Activated naive CD8-positive, alpha-beta T cell (primary cell): ENCODE results near the gene FBLN2.

Experiments
- H3K27ac Mint-ChIP-seq: one replicate; pipeline ENCODE4 v1.8.0; 2021; ENCODE audit warnings: mixed read lengths
- H3K27me3 Mint-ChIP-seq: one replicate; pipeline ENCODE4 v1.8.0; 2021; ENCODE audit warnings: mixed read lengths
- H3K36me3 Mint-ChIP-seq: one replicate; pipeline ENCODE4 v1.8.0; 2021; ENCODE audit warnings: mixed read lengths
- H3K4me1 Mint-ChIP-seq: one replicate; pipeline ENCODE4 v1.8.0; 2021; ENCODE audit warnings: low read depth, mixed read lengths
- H3K4me3 Mint-ChIP-seq: one replicate; pipeline ENCODE4 v1.8.0; 2021; ENCODE audit warnings: mild to moderate bottlenecking, mixed read lengths
- H3K9me3 Mint-ChIP-seq: one replicate; pipeline ENCODE4 v1.8.0; 2021; ENCODE audit warnings: low read depth, mixed read lengths

The FBLN2 gene

DNA sequence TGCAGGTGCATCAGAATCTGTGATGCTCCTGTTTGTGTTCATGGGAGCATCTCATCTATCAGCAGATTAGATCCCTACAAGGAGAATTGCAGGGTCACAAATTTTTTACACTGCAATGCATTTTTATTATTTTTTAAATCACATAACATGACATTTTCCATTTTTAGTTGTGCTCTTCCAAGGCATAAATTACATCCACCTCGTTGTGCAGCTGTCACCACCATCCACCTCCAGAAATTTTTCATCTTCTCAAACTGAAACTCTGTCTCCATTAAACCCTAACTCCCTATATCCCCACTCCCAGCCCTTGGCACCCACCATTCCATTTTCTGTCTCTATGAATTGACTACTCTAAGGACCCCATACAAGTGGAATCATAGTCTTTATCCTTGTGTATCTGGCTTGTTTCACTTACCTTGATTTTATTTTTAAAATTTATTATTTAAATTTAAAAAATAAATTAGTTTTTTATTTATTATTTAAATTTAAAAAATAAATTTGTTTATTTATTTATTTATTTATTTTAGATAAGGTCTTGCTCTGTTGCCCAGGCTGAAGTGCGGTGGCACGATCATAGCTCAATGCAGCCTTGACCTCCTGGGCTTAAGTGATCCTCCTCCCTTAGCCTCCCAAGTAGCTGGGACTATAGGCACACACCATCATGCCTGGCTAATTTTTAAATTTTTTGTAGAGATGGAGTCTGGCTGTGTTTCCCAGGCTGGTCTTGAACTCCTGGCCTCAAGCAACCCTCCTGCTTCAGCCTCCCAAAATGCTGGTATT is 47.7 kb downstream of the FBLN2 start:
- H3K9me3 Mint-ChIP-seq = no peaks in the 10 kb centered on the region

DNA sequence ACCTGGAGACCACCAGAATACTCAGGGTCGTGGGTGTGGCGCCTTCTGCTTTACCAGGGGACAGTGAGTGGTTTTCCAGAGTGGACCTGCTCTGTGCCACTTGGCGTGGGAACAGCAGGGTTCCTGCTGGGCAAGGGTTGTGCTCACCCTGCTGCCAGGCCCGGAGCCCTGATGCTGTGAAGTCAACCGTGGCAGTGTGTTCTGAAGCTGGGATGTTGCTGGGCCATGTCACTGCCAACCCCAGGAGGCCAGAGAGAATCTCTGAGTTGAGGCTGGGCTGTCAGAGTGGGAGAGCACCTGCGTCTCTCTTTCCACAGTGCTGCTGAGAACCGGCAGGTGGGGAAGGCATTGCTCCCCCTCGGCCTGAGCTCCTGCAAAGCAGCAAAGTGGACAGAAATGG is 48.7 kb downstream of the FBLN2 start:
- no peak overlapping the region for H3K4me3 Mint-ChIP-seq
- H3K27ac Mint-ChIP-seq = no peak overlapping the region

More for the DNA sequence above, 47.7 kb downstream of the FBLN2 start:
- Mint-ChIP-seq H3K27me3 (no peaks in the 10 kb centered on the region), H3K36me3 (no peaks in the 10 kb centered on the region), H3K27ac (no peak overlapping the region), H3K4me1 (no peaks in the 10 kb centered on the region), H3K4me3 (no peak overlapping the region)

DNA sequence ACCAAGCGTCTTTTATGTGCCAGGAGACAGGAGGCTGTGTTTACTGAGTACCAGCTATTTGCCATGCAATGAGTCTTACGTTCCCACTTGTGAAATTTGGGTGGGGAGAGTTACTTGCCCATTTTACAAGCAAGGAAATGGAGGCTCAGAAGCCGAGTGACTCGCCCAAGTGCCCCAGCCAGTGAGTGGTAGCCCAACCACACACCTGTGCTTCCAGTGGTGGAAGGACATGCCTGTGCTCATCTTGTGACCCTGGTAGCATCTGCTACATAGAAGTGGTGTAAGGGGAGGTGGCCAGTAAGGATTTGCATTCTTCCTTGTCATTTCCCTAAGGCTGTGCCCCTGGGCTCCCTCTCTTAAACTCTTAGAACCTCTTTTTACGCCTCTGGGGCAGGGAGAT is 49.3 kb downstream of the FBLN2 start:
- Mint-ChIP-seq H3K36me3 (no peaks in the 10 kb centered on the region), H3K27me3 (no peaks in the 10 kb centered on the region), H3K27ac (no peak overlapping the region), H3K9me3 (no peaks in the 10 kb centered on the region), H3K4me1 (no peaks in the 10 kb centered on the region), H3K4me3 (no peak overlapping the region)

More for the DNA sequence above, 48.7 kb downstream of the FBLN2 start:
- no peaks in the 10 kb centered on the region for H3K36me3 Mint-ChIP-seq
- no peaks in the 10 kb centered on the region for H3K27me3 Mint-ChIP-seq
- H3K9me3 Mint-ChIP-seq = no peaks in the 10 kb centered on the region
- no peaks in the 10 kb centered on the region for H3K4me1 Mint-ChIP-seq

DNA sequence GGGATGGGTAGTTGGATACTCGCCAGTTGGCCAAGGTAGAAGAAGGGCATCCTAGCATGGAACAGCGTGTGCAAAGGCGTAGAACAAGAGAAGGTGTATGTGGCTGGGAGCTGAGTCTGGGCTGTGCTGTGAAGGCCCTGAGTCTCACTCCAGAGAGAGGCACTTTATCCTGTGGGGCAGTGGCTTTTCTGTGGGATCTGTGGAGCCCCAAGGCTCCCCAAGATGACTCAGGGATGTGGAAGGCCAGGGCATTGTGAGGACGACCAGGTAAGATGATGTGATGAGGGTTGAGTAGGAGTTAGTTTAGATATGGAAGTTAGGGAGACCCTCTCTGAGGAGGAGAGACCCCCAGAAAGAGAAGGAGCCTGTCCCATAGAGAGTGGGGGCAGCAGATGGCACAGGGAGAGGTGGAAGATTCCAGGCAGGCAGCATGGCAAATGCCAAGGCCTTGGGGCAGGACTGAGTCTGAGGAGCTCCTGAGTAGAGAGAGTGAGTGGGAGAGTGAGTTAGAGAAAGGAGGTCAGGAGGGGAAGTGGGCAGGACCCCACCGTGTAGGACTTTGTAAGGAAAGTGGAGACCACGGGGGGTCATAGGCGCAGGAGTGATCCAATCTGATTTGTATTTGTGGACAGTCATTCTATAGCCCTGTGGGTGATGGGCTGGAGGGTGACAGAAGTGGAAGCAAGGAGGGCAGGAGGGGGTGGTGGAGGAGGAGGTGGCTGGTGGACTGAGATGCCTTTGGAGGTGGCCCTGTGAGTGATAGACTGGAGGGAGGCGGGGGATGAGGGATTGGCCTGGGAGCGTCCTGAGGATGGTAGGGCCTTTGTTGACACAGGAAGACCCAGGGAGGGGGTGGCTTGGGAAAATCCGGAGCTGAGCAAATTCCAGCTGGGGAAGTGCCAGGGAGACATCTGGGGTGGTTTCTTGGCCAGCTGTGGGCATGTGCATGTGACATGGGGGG is 50.3 kb downstream of the FBLN2 start:
- no peaks in the 10 kb centered on the region for H3K9me3 Mint-ChIP-seq
- no peaks in the 10 kb centered on the region for H3K4me1 Mint-ChIP-seq
- no peak overlapping the region for H3K4me3 Mint-ChIP-seq
- no peak overlapping the region for H3K27ac Mint-ChIP-seq
- no peaks in the 10 kb centered on the region for H3K36me3 Mint-ChIP-seq
- H3K27me3 Mint-ChIP-seq = no peaks in the 10 kb centered on the region

DNA sequence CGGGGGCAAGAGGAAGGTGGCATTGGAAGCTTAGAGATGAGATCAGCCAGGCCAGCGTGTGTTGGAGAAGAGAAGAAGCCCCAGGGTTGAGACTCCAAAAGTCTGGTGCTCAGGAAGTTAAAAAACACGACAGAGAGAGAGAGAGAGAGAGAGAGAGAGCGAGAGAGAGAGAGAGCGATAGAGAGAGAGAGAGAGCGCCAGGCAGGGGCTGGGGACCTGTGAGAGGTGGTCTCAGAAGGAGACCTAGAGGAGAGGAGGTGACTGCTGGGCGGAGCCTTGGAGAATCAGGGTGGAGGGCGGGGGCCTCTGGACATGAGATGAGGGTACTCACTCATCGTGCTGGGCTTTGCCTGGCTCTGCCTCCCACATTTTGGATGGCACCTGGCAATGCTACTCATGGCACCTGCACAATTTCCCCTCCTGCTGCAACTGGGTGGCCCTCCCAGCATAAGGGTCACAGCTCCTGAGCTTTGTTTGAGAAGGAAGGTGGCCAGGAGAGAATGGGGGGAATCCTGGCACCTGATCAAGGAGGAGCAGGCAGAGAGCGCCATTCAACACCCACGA is 51.0 kb downstream of the FBLN2 start:
- Mint-ChIP-seq H3K9me3 (no peaks in the 10 kb centered on the region), H3K4me3 (no peak overlapping the region), H3K27ac (no peak overlapping the region), H3K4me1 (no peaks in the 10 kb centered on the region), H3K27me3 (no peaks in the 10 kb centered on the region), H3K36me3 (no peaks in the 10 kb centered on the region)

DNA sequence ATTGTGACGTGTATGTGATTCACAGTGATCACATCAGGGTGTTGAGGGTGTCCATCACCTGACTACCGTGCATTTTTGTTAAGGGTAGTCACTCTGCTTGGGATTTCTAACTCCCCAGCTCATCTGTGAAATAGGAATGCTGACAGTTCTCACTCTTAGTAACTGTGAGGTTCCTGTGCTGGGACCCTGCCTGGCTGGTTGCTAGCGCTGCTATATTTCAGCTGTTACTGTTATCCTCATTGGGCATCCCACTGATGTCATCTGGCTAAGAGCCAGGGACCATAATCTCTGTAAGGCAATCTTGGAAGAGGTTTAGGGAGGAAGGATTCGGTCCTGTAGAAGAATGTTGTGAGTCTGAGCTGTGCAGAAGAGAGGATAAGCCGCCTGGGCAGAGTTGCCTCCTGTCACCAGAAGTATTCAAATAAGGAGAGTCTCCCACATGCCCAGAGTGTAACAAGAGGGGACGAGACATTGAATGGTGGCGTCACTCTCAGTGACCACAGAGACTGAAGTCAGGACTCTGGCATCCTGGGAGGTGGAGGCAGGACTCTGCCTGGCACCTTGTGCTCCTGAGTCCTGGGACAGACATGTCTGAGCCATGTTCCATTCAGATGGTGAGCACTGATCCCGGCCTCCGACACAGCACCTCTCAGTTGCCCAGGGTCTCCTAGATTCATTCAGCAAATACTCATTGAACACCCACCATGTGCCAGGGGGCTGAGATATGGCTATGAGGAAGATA is 52.2 kb downstream of the FBLN2 start:
- H3K36me3 Mint-ChIP-seq = no peaks in the 10 kb centered on the region
- H3K9me3 Mint-ChIP-seq = no peaks in the 10 kb centered on the region
- no peak overlapping the region for H3K27ac Mint-ChIP-seq
- no peaks in the 10 kb centered on the region for H3K27me3 Mint-ChIP-seq
- no peaks in the 10 kb centered on the region for H3K4me1 Mint-ChIP-seq
- H3K4me3 Mint-ChIP-seq = no peak overlapping the region

DNA sequence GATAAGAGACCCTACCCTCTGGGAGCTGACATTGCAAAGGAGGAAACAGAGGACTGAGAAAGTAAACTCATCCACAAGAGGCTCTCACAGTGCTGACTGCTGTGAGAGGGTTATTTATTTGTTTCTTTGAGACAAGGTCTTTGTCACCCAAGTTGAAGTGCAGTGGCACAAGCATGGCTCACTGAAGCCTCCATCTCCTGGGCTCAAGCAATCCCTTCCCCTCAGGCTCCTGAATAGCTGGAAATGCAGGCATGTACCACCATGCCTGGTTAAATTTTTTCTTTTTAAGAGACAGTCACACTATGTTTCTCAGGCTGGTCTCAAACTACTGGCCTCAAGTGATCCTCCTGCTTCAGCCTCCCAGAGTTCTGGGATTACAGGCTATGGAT is 52.8 kb downstream of the FBLN2 start:
- no peak overlapping the region for H3K27ac Mint-ChIP-seq
- H3K27me3 Mint-ChIP-seq = no peaks in the 10 kb centered on the region
- no peaks in the 10 kb centered on the region for H3K36me3 Mint-ChIP-seq
- H3K4me3 Mint-ChIP-seq = no peak overlapping the region
- no peaks in the 10 kb centered on the region for H3K9me3 Mint-ChIP-seq
- H3K4me1 Mint-ChIP-seq = no peaks in the 10 kb centered on the region

DNA sequence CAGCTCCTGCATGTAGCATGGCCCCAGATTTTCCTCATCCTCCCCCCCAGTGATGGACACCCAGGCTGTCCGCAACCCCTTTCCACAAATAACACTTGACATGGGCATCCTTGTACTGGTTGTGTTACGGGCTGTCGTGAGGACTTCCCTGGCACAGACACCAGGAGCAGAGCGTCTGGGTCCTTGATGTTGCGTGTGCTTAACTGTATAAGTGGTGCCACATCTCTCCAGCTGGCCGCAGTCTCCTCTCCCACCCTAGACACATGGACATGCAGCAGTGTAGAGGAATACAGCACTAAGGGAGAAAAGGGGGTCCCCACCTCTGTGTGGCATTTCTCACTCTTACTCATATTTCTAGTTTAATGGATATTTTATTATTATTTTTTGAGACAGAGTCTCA is 56.6 kb downstream of the FBLN2 start:
- Mint-ChIP-seq H3K4me3 (no peak overlapping the region), H3K36me3 (no peaks in the 10 kb centered on the region), H3K9me3 (no peaks in the 10 kb centered on the region), H3K27me3 (no peaks in the 10 kb centered on the region), H3K27ac (no peak overlapping the region), H3K4me1 (no peaks in the 10 kb centered on the region)

DNA sequence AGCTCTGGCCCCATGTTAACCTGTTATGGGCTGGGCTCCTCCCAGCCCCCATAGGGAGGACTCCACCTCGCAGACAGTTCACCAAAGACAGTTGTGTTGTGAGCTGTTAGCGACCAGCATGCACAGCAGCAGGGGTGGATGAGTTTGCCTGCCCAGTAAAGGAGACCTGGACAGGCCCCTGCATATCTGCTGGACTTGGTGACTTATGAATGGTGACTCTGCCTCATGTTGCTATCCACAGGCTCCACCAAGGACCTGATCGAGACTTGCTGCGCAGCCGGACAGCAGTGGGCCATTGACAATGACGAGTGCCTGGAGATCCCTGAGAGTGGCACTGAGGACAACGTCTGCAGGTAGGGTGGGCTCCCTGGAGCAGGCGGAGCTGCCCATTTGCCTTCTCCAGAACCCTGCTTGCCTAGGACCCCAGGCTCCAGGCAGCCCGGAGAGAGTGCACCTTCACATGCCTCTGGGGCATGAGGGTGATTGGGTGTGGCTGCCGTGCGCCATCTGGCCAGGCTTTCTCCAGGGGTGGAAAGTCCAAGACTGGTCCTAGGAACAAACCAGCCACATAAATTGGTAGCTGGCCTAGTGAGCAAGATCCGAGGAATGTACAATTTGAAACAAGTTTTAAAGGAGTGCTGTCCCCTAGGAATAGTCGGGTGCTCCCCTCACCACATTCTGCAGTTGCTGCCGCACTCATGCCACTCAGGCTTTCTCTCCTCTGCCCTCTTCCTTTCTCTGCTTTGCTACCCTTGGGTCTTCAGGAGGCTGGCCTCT is 59.1 kb downstream of the FBLN2 start:
- Mint-ChIP-seq H3K27me3 (no peaks in the 10 kb centered on the region), H3K9me3 (no peaks in the 10 kb centered on the region), H3K4me1 (no peaks in the 10 kb centered on the region), H3K4me3 (no peak overlapping the region), H3K27ac (no peak overlapping the region), H3K36me3 (no peaks in the 10 kb centered on the region)

DNA sequence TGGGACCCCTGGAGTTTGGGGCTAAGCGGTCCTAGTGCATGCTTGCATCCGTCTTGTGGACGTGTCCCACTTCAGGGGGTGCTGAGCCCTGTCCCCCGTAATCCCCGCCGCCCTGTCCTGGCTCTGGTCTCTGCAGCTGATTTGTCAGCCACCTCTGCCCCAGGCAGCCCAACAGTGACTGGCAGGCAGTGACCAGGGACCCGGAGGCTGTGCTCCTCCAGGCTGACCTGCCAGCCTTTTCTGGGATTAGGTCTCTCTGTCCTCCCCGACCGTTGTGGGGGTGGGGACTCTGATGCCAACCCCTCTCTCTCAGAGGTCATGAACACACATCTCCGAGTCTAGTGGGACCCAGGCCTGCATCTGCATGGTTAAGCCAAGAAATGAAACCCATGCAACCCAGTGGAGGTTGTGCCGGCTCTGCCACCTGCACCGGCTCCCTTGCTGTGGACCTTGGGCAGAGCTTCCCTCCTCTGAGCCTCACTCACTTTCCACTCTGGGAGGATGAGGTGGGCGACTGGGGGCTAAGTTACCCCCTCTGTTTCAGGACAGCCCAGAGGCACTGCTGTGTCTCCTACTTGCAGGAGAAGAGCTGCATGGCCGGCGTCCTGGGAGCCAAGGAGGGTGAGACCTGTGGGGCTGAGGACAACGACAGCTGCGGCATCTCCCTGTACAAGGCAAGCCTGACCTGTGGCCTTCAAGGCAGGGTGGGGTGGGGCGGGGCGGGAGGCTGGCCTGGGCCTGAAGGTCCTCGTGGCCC is 60.2 kb downstream of the FBLN2 start:
- Mint-ChIP-seq H3K27me3 (no peaks in the 10 kb centered on the region), H3K27ac (no peak overlapping the region), H3K36me3 (no peaks in the 10 kb centered on the region), H3K9me3 (no peaks in the 10 kb centered on the region), H3K4me3 (no peak overlapping the region), H3K4me1 (no peaks in the 10 kb centered on the region)

DNA sequence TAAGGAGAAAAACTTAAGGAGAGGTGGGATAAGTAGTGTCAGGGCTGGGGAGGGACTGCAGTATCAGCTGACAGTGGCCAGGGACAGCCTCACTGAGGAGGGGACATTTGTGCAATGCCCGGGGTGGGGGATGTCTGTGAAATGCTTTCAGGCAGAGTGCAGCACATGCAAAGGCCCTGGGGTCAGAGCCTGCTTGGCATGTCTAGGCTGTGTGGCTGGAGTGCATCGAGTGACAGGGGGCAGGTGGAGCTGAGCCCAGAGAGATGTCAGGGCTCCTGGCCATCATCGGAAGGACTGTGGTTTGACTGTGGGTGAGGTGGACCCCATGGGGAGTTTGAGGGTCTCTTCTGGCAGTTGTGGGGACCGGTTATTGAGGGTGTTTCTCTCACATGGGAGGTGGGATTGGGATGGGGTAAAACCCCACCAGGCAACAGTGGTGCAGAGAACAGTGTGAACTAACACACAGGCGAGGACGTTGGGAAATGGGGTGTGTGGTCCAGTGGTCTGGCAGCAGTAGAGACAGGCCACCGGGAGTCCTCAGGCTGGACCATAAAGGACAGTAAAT is 61.2 kb downstream of the FBLN2 start:
- Mint-ChIP-seq H3K9me3 (no peaks in the 10 kb centered on the region), H3K4me3 (no peak overlapping the region), H3K4me1 (no peaks in the 10 kb centered on the region), H3K27ac (no peak overlapping the region), H3K36me3 (peaks cover 4% of the 10 kb centered on the region), H3K27me3 (no peaks in the 10 kb centered on the region)

DNA sequence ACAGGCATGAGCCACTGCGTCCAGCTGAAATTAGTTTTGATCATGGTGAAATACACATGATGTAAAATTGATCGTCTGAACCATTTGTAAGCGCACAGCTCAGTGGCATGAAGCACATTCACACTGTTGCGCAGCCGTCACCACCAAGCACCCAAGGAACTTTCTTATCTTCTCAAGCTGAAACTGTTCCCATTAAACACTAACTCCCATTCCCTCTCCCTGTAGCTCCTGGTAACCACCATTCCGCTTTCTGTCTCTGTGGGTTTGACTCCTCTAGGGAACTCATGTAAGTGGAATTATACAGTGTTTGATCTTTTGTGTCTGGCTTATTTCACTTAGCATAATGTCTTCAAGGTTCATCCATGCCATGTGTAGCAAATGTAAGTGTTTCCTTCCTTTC is 62.3 kb downstream of the FBLN2 start:
- peaks cover 4% of the 10 kb centered on the region for H3K36me3 Mint-ChIP-seq
- H3K4me1 Mint-ChIP-seq = no peaks in the 10 kb centered on the region
- H3K27me3 Mint-ChIP-seq = no peaks in the 10 kb centered on the region
- no peaks in the 10 kb centered on the region for H3K9me3 Mint-ChIP-seq
- H3K27ac Mint-ChIP-seq = no peak overlapping the region
- no peak overlapping the region for H3K4me3 Mint-ChIP-seq

DNA sequence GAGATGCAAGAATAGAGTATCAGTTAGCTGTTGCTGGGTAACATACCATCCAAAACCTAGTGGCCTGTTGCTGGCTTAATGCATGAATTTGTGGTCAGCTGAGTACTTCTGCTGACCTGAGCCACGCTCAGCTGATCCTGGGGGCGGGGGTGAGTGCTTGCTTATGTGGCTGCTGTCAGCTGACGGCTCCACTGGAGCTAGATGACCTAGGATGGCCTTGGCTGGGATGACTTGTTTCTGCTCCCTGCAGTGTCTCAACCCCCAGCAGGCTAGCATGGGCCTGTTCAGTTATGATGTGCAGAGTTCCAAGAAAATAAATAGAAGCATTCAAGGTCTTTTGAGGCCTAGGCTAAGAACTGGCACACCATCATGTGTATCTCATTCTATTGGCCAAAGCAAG is 63.9 kb downstream of the FBLN2 start:
- Mint-ChIP-seq H3K36me3 (peaks cover 4% of the 10 kb centered on the region), H3K27ac (no peak overlapping the region), H3K9me3 (no peaks in the 10 kb centered on the region), H3K4me1 (no peaks in the 10 kb centered on the region), H3K27me3 (no peaks in the 10 kb centered on the region), H3K4me3 (no peak overlapping the region)
